Osteoblast (primary cell): ENCODE data around the gene BMP8B. TPM values are rescaled to one million over a fixed set of nuclear protein-coding genes. Genes with fewer than 3 reads are reported as not detected.
"Not testable (repeated sequence)": the region's sequence is repeated elsewhere in the genome, so short reads cannot be mapped to it uniquely, and the experiment has no call there.

Source experiments
- DNase-seq: peaks from one replicate; pipeline ENCODE4 v3.0.0; 2011; ENCODE audit warnings: low spot score, mixed read lengths; ENCODE audit not compliant: insufficient read length; ENCODE audit errors: missing footprints
- H2AFZ ChIP-seq: 2 replicates; pipeline ENCODE4 v1.6.0; 2011; ENCODE audit warnings: mild to moderate bottlenecking, low read length
- H3K27ac ChIP-seq: 2 replicates; pipeline ENCODE4 v1.5.1; 2011; ENCODE audit warnings: mild to moderate bottlenecking, low read depth, low read length, moderate library complexity
- H3K27me3 ChIP-seq: 2 replicates; pipeline ENCODE4 v1.6.0; 2012; ENCODE audit warnings: mild to moderate bottlenecking, control low read depth, inconsistent platforms, low read length, moderate library complexity; ENCODE audit not compliant: insufficient read depth
- H3K36me3 ChIP-seq: 2 replicates; pipeline ENCODE4 v1.5.1; 2011; ENCODE audit warnings: mild to moderate bottlenecking, low read length, control low read depth, moderate library complexity; ENCODE audit not compliant: insufficient read depth
- H3K4me1 ChIP-seq: 2 replicates; pipeline ENCODE4 v1.5.1; 2011; ENCODE audit warnings: mild to moderate bottlenecking, low read length, control low read depth, moderate library complexity; ENCODE audit not compliant: insufficient read depth
- H3K4me2 ChIP-seq: 2 replicates; pipeline ENCODE4 v1.6.0; 2011; ENCODE audit warnings: mild to moderate bottlenecking, low read length; ENCODE audit not compliant: insufficient read depth
- H3K4me3 ChIP-seq: fragments of 200-600 bp; sonication (generic); 3 replicates; pipeline ENCODE4 v1.5.1; 2012; ENCODE audit warnings: mild to moderate bottlenecking, low read length, inconsistent platforms; ENCODE audit not compliant: insufficient read depth
- H3K79me2 ChIP-seq: 2 replicates; pipeline ENCODE4 v1.6.0; 2012; ENCODE audit warnings: mild to moderate bottlenecking, low read length, control low read depth, inconsistent platforms; ENCODE audit not compliant: insufficient read depth
- H3K9me3 ChIP-seq: 2 replicates; pipeline ENCODE4 v1.5.1; 2011; ENCODE audit warnings: low read depth, low read length, control low read depth
- H4K20me1 ChIP-seq: 2 replicates; pipeline ENCODE4 v1.6.0; 2012; ENCODE audit warnings: mild to moderate bottlenecking, low read length, control low read depth; ENCODE audit not compliant: insufficient read depth
- total RNA-seq: library from RNA; depleted of rRNA; stranded (reverse); fragments of >200 nt; gene quantifications from 2 replicates; pipeline ENCODE4 v1.2.3, GENCODE V29; 2012
- TF ChIP-seq, protein P1 (sequence below): IDR thresholded peaks from 2 replicates; pipeline ENCODE4 v1.5.1; 2011; ENCODE audit warnings: mild to moderate bottlenecking, low read depth, low read length, moderate library complexity; ENCODE audit errors: extremely low read depth

BMP8B gene
- total RNA-seq, 1 donor, result 0.36 TPM

DNA sequence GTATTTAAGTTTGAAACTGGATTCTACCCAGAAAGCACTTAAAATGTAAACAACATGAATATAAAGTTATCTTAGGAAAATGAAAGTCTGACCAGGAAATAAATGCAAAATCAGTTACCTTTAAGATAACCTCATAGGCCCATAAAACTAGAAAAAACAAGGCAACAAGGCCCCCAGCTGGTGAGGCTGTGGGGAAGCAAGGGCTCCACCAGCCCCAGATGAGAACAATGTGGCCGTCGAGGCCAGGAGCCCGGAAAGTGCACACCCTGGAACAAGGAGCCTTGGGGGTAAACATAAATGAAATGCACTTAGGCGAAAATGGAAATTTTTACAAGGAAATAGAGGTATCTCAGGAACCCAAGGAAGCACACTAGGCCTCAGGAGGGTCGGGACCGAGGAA, 37.9 kb upstream of the BMP8B start:
- DNase-seq, result no peak
- H2AFZ ChIP-seq, result no peak overlapping the region
- H3K79me2 ChIP-seq, result no peaks in the 10 kb centered on the region
- no peaks in the 10 kb centered on the region for H3K9me3 ChIP-seq
- peaks cover 3% of the 10 kb centered on the region for H3K27me3 ChIP-seq
- H3K4me2 ChIP-seq, result no peak overlapping the region
- peaks cover 10% of the 10 kb centered on the region for H3K4me1 ChIP-seq
- no peaks in the 10 kb centered on the region for H4K20me1 ChIP-seq
- TF ChIP-seq, protein P1, sequence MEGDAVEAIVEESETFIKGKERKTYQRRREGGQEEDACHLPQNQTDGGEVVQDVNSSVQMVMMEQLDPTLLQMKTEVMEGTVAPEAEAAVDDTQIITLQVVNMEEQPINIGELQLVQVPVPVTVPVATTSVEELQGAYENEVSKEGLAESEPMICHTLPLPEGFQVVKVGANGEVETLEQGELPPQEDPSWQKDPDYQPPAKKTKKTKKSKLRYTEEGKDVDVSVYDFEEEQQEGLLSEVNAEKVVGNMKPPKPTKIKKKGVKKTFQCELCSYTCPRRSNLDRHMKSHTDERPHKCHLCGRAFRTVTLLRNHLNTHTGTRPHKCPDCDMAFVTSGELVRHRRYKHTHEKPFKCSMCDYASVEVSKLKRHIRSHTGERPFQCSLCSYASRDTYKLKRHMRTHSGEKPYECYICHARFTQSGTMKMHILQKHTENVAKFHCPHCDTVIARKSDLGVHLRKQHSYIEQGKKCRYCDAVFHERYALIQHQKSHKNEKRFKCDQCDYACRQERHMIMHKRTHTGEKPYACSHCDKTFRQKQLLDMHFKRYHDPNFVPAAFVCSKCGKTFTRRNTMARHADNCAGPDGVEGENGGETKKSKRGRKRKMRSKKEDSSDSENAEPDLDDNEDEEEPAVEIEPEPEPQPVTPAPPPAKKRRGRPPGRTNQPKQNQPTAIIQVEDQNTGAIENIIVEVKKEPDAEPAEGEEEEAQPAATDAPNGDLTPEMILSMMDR, result no peak
- no peak overlapping the region for H3K4me3 ChIP-seq
- no peaks in the 10 kb centered on the region for H3K36me3 ChIP-seq
- no peak overlapping the region for H3K27ac ChIP-seq

DNA sequence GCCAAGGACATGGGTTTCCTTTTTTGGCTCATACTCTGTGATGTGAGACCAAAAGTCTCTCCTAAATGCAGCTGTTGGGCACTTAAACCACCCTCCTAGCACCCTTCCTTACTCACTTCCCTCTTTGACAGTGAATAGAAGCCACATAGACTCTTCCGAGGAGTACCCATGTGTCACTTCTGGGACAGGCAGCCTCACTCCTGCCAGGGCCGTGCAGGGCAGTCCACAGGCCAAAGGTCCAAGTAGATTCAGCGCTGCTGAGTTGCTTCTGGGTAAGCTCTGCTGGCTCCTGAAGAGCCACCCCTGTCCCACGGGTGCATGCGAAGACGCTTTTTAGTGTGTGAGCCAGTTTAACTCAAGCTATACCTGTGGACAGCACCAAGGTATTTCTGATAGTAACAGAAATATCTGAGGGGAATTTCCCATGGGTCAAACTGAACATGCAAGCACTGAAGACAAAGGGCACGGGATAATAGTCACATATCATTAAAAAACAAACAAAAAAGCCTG, 36.8 kb upstream of the BMP8B start:
- peaks cover 10% of the 10 kb centered on the region for H3K4me1 ChIP-seq

DNA sequence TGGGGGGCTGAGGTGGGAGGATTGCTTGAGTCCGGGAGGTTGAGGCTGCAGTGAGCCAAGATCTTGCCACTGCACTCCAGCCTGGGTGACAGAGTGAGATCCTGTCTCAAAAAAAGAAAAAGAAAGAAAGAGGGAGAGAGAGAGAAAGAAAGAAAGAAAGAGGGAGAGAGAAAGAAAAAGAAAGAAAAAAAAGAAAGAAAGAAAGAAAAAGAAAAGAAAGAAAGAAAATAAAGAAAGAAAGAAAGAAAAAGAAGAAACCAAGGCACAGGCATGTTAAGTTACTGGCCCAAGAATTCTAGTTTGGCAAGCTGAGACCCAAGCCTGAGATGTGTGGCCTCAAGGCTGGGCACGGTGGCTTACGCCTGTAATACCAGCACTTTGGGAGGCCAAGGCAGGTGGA, 34.8 kb upstream of the BMP8B start:
- H3K27me3 ChIP-seq, H3K4me2 ChIP-seq, H3K9me3 ChIP-seq, H3K36me3 ChIP-seq, H3K79me2 ChIP-seq, H3K4me3 ChIP-seq, H3K4me1 ChIP-seq, H3K27ac ChIP-seq, H4K20me1 ChIP-seq, DNase-seq, H2AFZ ChIP-seq: not testable (repeated sequence)

More for the DNA sequence above, 36.8 kb upstream of the BMP8B start:
- TF ChIP-seq, protein P1, result no peak
- Histone ChIP-seq H4K20me1 (no peaks in the 10 kb centered on the region), H3K4me3 (no peak overlapping the region), H3K4me2 (no peak overlapping the region), H3K27ac (no peak overlapping the region), H3K9me3 (no peaks in the 10 kb centered on the region), H2AFZ (no peak overlapping the region), H3K79me2 (no peaks in the 10 kb centered on the region), H3K36me3 (no peaks in the 10 kb centered on the region), H3K27me3 (peaks cover 3% of the 10 kb centered on the region)
- no peak for DNase-seq

DNA sequence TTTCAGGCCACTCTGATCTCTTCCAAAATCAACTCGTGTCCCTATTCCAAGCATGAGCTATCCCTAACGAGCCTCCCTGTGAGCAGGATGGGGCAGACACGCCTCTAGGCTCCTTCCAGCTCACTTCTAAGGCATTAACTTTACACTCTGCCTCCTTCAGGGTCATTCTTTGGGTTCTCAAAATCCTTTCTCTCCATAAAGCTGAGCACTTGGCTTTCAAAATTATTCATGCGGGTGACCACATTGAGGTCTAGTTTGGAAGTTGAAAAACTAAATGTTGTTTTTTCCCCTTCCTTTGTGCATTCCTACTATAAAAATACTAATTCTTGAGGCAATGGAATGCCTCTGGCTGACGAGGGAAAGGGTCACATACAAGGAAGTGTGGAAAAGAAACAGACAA, 33.5 kb upstream of the BMP8B start:
- DNase-seq, result no peak
- H3K4me1 ChIP-seq, result peaks cover 10% of the 10 kb centered on the region

More for the DNA sequence above, 33.5 kb upstream of the BMP8B start:
- peak overlapping the region; percentile 68 for H2AFZ ChIP-seq
- H3K4me3 ChIP-seq, result no peak overlapping the region
- no peaks in the 10 kb centered on the region for H4K20me1 ChIP-seq
- H3K4me2 ChIP-seq, result peak overlapping the region; percentile 51
- H3K79me2 ChIP-seq, result no peaks in the 10 kb centered on the region
- no peak overlapping the region for H3K27ac ChIP-seq
- H3K36me3 ChIP-seq, result no peaks in the 10 kb centered on the region
- H3K9me3 ChIP-seq, result no peaks in the 10 kb centered on the region
- TF ChIP-seq, protein P1, result no peak
- H3K27me3 ChIP-seq, result no peaks in the 10 kb centered on the region
